Measurements from ENCODE around the gene XRN1.
"Not testable (repeated sequence)": the region's sequence is repeated elsewhere in the genome, so short reads cannot be mapped to it uniquely, and the experiment has no call there.

The XRN1 gene

DNA sequence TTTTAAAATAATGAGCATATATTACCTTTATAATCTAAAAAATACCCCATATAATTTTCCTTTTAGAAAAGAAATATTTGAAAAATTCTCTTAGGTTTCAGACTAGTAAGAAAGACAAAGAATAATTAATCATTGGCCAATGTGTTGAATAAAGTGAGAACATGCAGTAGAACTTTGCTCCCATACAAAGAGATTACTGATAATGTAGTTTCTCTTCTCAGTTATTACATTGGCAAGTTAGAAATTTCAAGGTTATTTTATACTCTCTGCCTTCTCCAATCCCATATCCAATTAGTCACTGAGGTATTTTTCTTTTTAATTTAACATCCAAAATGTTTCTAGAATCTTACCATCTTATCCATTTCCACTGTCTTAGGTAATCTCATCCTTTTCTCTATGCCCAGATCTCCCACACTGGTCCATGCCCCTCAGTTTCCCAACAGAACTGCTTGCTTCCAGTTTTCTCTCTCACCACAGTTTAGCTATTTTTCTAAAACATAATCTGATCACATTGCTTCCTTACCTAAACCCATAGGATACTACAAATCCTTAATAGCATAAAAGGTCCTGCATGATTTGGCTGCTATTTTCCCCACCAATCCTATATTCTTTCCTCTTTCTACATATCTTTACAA lies 10.8 kb downstream of the XRN1 start:
- no peak for DNase-seq

DNA sequence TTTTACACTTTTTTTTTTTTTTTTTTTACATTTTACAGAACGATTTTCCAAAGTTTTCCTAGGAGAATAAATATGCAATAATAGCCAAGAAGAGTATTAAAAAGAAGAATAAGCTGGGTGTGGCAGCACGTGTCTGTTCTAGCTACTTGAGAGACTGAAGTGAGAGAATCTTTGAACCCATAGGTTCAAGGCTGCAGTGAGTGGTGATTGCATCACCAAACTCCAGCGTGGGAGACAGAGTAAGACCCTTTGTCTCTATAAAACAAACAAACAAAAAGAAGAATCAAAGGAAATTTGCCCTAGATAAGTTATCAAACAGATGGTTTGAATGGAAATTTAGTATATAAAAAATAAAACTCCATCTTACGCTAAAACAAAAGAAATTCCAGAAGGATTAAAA lies 13.3 kb downstream of the XRN1 start:
- no peak for DNase-seq

DNA sequence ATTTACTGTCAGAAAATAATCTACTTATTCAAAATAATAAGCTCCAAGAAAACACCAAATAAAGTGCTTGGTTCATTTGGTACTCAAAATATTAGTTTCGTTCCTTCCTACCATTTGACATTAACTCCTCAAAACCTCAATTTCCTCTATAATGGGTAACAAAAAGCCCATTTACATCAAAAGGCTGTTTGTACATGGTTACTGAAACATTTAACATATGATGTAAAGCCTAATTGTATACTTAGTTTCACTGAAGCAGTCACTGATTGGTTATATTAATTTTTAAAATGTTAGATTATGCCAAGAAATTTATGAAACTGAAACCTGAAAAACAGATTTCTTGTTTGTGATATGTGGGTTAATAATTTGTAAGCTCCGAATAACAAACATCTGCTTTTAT lies 14.7 kb downstream of the XRN1 start:
- no peak for DNase-seq

DNA sequence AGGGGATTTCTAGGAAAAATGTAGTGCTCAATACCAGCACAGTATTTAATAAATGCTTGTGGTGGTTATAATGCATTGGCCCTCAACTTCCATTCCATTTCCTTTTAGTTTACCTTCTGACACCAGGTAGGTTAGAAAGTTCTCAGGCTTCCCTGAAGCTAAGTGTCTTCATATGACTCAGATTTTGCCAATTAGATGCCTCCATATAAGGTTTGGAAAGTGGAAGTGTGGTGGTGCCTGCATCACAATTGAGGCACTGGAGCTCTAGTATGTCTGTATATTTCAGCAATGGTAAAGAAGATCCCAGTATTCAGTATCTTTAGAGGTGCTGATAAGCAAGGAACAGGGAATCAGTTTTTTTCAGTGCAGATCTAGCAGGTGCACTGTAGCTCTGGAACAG lies 18.3 kb downstream of the XRN1 start:
- DNase-seq: no peak

DNA sequence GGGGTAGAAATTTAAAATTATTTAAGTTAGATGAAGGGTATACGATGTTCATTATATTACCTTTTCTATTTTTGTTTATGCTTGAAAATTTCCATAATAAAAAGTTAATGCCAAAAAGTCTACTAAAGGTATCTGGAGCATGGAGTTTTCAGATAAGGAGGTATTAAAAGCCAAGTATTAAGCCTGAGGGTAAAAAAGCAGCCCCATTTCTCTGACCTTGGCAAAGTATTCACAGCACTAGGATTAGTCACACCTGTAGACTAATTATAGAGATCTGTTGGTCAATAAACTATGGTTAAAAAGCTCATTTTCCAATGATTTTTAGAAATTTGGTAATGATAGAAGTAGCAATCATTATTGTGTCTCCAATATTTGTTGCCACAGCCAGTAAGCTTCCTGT lies 23.1 kb downstream of the XRN1 start:
- DNase-seq: no peak

DNA sequence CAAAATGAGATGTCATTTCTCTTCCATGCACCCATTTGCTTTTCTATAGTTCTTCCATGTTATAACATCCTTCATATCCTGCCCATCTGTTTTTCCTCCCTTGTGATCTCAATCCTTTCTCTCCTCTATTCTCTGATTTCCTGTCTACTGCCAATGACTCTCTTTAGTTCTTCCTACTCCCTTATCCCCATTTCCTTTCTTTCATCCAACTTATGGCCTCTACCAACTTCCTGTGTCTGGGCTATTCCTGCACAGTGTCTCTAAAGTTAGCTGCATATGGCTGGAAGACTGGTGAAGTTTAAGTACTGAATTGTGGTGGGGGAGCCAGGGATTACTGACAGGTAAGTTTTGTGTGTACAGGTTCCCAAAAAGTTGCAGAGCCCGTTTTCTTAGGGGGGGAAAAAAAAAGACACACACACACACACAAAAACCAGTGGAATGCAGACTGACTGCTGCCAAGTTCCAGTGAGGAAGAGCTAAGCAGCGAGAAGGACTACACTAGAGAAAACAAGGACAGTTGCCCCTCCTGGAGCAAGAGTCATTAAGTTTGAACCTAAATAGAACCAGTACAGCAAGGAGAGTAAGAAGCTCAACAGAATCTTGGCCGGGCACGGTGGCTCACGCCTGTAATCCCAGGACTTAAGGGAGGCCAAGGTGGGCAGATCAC lies 28.8 kb downstream of the XRN1 start:
- no peak for DNase-seq

DNA sequence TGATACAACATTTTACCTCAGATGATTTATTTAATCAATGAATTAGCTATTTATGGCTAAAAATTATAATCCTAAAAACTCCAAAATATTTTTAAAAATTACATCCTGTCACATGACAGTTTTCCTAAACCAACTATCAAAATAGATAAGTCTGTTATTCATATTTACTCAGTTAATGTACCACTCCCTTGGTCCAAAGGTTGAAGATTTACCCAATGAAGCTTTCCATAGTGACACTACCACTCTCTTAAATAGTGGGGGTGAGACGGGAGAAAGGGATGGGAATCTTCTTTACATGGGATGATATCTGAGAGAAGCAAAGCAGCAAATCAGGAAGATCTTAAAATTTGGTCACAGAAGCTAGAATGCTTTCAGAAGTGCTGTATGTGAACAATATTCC lies 30.5 kb downstream of the XRN1 start:
- no peak for DNase-seq

DNA sequence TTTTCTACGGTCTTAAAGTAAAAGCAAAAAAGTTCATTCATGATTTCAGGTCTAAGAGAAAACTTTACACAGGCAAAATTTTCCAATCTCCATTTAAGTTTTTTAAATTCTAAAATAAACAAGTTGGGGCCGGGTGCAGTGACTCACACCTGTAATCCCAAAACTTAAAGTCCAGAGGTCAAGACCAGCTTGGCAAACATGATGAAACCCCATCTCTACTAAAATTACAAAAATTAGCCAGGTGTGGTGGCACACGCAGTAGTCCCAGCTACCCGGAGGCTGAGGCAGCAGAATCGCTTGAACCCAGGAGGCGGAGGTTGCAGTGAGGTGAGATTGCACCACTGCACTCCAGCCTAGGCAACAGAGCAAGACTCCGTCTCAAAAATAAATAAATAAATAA lies 47.3 kb downstream of the XRN1 start:
- not testable (repeated sequence) for DNase-seq

DNA sequence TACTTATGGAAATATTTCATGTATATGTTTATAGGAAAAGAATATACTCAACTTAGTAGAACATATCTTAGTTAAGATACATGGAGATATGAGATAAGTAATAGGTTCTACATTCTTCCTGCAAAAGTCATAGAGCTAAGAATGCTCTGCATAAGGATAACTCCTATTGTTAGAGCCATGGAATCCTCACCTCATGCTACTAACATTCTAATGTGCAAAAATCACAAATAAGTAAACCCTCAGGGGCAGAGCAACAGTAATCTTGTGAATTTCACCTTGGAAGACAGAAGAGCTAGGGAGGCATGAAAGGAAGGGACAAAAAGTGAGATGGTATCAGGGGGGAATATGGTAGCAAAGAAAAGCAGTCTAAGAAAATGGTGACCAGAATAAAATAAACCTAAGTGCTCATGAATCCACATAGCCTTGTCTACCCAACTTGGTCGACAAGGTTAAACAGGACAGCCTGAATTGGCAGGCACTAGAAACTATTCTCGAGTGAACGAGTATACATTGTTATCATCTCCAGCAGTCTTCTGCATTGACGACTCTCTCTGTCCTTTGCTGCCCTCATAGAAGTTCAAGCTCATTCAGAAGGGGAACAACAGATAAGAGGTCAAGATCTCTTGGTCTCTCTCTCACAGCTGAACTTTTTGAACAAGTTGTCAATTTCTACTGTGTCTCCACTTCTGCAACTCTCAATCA lies 52.8 kb downstream of the XRN1 start:
- no peak for DNase-seq

DNA sequence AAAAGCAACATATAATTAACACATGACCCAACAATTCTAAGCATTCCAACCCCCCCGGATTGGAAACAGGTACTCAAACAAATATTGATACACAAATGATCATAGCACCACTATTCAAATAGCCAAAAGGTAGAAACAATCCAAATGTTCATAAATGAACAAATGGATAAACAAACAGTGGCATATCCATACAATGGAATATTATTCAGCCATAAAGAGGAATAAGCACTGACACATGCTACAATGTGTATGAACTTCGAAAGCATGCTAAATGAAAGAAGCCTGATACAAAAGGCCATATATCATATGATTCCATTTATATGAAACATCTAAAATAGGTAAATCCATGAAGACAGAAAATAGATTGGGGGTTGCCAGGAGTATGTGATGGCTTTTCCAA lies 62.8 kb downstream of the XRN1 start:
- DNase-seq: no peak

DNA sequence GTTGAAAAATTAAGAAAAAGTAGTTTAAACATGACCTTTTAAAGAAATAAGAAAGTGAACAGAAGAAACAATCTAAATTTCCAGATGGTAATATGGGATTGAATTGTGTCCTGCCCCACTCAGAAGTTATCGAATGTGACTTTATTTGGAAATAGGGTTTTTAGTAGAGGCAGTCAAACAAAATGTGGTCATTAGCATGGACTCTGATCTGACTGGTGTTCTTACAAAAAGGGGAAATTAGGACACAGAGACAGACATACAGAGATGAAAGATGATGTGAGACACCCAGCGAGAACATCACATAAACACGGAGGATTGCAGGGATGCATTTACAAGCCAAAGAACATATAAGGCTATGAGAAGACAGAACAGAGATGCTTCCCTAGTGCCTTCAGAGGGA lies 73.2 kb downstream of the XRN1 start:
- no peak for DNase-seq

DNA sequence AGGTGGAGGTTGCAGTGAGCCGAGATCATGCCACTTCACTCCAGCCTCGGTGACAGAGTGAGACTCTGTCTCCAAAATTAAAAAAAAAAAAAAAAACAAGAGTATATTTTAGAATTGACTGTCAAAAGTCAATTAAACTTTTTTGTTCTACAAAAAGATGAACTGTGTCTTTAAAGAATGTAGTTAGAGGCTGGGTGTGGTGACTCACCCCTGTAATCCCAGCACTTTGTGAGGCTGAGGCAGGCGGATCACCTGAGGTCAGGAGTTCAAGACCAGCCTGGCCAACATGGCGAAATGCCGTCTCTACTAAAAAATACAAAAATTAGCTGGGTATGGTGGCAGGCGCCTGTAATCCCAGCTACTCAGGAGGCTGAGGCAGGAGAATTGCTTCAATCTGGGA lies 78.3 kb downstream of the XRN1 start:
- not testable (repeated sequence) for DNase-seq

DNA sequence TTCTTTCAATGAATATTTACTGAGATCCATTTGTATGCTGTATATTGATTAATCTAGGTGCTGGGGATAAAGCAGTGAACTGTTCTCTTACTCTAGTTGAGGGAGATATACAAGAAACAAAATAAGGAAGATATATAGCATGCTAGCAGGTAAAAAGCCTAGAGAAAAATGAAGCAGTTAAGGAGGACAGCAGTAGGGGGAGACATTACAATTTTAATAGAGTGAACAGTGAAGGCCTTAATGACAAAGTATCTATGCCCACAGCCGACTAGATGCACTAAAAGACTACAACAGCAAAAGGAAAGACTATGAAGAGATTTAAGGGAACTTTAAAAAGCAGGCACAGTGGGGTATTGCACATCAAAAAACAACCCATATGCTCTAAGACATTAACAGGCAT lies 81.4 kb downstream of the XRN1 start:
- DNase-seq: peak; percentile 63

DNA sequence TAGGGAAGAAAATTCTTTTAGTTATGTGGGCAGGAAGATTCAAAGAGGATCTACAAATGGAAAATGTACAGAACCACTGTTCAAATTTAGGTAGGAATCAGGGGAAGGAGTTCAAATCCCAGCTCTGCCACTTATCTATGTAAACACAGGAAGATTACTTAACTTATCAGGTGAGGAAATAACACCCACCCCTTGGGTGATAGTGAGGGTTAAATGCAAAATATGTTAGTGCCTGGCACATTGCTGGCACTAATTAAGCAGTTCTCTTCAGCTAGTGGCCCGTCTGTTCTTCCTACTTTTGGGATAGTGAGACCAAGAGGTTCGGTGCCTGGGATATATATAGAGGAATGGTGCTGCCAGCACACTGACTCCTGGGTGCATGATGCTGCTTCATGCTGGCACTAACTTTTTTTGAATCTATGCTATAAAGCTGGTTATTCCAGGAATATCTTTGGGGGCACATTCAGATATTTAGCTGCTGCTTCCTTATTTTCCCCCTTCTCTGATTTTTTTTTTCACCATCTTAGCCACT lies 83.8 kb downstream of the XRN1 start:
- DNase-seq: no peak

DNA sequence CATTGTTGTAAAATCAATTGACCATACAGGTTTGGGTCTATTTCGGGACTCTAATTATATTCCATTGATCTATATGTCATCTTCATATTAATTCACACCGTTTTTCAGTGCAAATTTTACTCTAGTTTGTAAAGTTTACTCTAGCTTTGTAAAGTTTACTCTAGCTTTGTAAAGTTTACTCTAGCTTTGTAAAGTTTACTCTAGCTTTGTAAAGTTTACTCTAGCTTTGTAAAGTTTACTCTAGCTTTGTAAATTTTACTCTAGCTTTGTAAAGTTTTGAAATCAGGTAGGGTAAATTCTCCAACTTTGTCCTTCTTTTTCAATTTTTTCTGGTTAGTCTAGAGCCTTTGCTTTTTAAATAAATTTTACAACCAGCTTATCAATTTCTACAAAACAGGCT lies 84.4 kb downstream of the XRN1 start:
- DNase-seq: not testable (repeated sequence)

DNA sequence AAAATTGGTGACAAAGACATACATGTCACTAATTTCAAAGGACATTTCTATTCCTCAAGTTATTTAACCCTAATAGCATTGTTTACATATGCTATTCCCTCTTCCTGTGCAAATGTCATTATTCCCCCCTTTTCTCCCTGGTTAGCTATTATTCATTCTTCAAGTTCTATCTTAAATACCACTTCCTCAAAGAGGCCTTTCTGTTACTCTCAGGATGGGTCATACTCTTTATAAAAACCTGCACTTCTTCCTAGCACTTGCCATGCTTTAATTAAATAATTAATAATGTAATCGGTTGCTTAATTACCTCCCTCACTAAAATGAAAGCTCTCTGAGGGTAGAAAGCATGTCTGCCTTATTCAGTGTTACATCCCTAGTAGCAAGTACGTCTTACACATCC lies 88.5 kb downstream of the XRN1 start:
- no peak for DNase-seq

DNA sequence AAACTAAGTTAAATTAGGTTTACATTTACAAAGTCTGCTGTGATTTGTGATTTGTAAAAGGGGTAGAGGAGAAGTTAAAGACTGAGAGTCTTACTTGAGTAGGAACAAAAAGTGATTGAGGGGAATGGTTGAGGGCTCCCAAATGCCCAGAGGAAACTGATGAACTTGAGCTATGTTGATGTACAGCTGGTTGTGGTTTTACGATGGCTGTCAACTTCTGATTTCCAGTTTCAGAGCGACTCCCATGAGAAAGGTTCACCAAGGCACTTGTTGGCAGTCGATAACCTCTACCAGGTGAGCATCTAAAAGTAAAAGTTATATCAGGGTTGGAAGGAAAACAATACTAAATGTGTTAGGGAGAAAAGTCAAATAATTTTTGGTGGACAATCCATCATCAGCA lies 91.0 kb downstream of the XRN1 start:
- no peak for DNase-seq

DNA sequence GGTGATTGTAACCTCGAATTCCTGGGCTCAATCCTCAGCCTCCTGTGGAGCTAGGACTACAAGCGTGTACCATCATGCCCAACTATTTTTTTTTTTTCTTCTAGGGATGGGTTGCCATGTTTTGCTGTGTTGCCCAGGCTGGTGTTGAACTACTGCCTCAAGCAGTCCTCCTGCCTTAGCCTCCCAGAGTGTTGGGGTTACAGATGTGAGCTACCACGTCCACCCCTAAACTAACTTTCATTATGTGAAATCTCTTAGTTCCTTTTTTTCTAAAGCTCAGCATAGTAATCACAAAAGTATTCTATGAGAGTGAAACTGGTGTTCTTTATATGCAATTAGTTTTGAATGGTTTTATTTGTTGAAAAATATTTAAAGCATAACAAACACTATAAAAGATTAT lies 92.1 kb downstream of the XRN1 start:
- no peak for DNase-seq

DNA sequence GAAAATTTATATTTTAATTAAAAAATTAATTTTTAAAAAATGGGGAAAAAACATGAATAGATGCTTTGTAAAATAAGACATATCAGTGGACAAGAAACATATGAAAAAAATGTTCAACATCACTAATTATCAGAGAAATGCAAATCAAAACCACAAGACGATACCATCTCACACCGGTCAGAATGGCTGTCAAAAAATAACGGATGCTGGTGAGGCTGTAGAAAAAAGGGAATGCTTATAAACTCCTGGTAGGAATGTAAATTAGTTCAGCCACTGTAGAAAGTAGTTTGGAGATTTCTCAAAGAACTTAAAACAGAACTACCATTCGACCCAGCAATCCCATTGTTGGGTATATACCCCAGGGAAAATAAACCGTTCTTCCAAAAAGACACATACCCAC lies 93.8 kb downstream of the XRN1 start:
- no peak for DNase-seq

DNA sequence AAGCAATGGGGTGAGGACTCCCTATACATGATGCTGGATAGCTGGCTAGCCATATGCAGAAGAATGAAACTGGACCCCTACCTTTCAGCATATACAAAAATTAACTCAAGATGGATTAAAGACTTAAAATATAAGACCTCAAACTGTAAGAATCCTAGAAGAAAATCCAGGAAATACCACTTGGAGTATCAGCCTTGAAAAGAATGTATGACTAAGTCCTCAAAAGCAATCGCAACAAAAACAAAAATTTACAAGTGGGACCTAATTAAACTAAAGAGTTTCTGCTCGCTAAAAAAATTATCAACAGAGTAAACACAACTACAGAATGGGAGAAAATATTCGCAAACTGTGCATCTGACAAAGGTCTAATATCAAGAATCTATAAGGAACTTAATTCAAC lies 94.3 kb downstream of the XRN1 start:
- DNase-seq: no peak

DNA sequence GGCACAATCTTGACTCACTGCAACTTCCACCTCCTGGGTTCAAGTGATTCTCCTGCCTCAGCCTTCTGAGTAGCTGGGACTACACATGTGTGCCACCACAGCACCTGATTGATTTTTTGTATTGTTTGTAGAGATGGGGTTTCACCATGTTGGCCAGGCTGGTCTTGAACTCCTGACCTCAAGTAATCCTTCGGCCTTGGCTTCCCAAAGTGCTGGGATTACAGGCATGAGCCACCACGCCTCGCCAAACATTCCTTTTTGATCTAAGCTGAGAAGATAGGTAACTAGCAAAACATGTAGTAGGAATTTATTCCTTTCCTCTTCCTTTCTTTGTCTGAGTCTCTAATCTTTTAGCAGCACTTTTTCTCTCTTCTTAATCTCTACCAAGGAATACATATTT lies 95.1 kb downstream of the XRN1 start:
- not testable (repeated sequence) for DNase-seq

DNA sequence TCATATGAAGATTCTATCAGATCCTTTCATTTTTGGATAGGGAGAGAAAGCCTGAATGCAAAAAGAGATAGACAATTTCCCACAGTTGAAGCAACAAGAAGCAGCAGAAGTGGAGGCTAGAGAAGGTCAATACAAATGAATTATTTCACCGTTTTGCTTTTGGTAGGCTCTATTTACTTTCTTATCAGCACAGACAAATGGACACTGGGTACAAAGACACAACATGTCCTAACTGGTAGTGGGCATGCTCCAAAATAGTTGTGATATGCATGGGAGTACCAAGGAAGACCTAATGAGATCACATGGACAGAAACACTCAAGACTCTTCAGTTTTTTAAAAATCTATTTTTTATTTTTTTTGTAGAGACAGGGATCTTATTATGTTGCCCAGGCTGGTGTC lies 99.4 kb downstream of the XRN1 start:
- no peak for DNase-seq

DNA sequence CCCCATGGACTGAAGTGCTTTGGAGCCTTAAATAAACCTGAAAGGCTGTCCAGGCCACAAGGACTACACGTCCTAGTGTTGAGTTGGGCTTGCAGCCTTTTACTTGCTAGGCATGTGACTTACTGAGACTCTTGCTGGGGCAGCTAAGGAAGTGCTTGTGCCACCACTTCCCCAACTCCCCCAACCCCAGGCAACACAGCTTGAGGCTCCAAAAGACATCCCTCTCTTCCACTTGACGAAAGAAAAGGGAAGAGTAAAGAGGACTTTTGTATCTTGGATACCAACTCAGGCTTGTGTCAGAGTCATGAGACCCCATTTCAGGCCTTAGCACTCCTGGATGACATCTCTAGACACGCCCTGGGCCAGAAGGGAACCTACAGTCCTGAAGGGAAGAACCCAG lies 109.8 kb downstream of the XRN1 start:
- no peak for DNase-seq

DNA sequence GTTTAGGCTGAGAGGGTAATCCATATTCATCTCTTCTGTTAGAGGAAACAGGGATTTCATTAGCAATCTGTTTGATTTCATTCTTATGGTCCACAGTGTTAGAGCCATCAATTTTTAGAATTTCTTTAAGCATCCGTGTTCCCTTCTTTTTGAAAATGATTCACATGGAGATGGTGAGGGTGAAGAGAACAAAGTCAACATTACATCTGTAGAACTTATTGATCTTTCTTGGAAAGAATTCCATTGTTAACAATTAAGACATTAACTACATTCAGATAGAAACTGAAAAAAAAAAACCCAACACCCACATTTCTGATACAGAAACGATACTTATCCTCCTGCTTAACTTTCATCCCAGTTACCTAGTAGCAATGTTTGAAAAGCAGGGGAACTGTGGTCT lies 115.4 kb downstream of the XRN1 start:
- no peak for DNase-seq

Measured in NCI-H1694 treated with DMSO at 0.1 percent for 48 hours (cell line).